Activated CD4-positive, alpha-beta T cell treated with anti-CD3 and anti-CD28 coated beads for 36 hours (primary cell): ENCODE data around the gene PDC. TPM values are rescaled to one million over a fixed set of nuclear protein-coding genes. Genes with fewer than 3 reads are reported as not detected.

Source experiments
- ATAC-seq: fragments of 200-7000 bp; cut with Tn5 transposase; one replicate; pipeline ENCODE4 v1.10.0; 2021; ENCODE audit warnings: mild to moderate bottlenecking, moderate library complexity
- CTCF ChIA-PET: fragments of 350-600 bp; sonication (Branson Sonifier 250); formaldehyde crosslinking; loops from one replicate; lab custom pipeline; 2021; ENCODE audit warnings: antibody characterized with exemption; lab: Charles Lee
- POLR2A ChIA-PET: fragments of 350-600 bp; sonication (Branson Sonifier 250); formaldehyde crosslinking; loops from one replicate; lab custom pipeline; 2021; ENCODE audit warnings: antibody characterized with exemption, inconsistent platforms; lab: Charles Lee
- DNase-seq: peaks from one replicate; pipeline ENCODE4 v3.0.0-alpha.2; 2020
- H3K27ac Mint-ChIP-seq: one replicate; pipeline ENCODE4 v1.8.0; 2021; ENCODE audit warnings: mixed read lengths
- H3K27me3 Mint-ChIP-seq: one replicate; pipeline ENCODE4 v1.8.0; 2021; ENCODE audit warnings: mixed read lengths
- H3K36me3 Mint-ChIP-seq: one replicate; pipeline ENCODE4 v1.8.0; 2021; ENCODE audit warnings: low read depth, mixed read lengths
- H3K4me1 Mint-ChIP-seq: one replicate; pipeline ENCODE4 v1.8.0; 2021; ENCODE audit warnings: mixed read lengths
- H3K4me3 Mint-ChIP-seq: one replicate; pipeline ENCODE4 v1.8.0; 2021; ENCODE audit warnings: mild to moderate bottlenecking, moderate library complexity, mixed read lengths
- H3K9me3 Mint-ChIP-seq: one replicate; pipeline ENCODE4 v1.8.0; 2021; ENCODE audit warnings: low read depth, mixed read lengths
- intact Hi-C, 2 experiments: fragments of 100-400 bp; cut with DNase I in 1 of 2; cut with micrococcal nuclease in 1 of 2; formaldehyde crosslinking; loops; one replicate each; pipeline versions ENCODE4 v1.14.2 to v1.15.1; 2022 to 2024; cut with DNase I, micrococcal nuclease
- total RNA-seq, 2 experiments: library from RNA; stranded (reverse); gene quantifications; one replicate each; pipeline ENCODE4 v1.2.3, GENCODE V29; 2021

PDC gene
- total RNA-seq, 2 experiments from 2014 or later: not detected

- ChIA-PET POLR2A (no interaction called here), CTCF (no interaction called here)
- no peak for DNase-seq
- intact Hi-C loops: no loop called here
- ATAC-seq: no peak
- peaks cover 3% of the 10 kb centered on the region for H3K4me1 Mint-ChIP-seq
- no peak overlapping the region for H3K4me3 Mint-ChIP-seq
- H3K27me3 Mint-ChIP-seq: no peaks in the 10 kb centered on the region
- no peak overlapping the region for H3K27ac Mint-ChIP-seq
- H3K36me3 Mint-ChIP-seq: no peaks in the 10 kb centered on the region
- H3K9me3 Mint-ChIP-seq: no peaks in the 10 kb centered on the region
Observed at GRCh38 chr1:186491336-186491735, 30.4 kb upstream of the PDC start.

GRCh38 chr1:186487163-186487562, 26.2 kb upstream of the PDC start:
- Mint-ChIP-seq H3K4me1 (no peaks in the 10 kb centered on the region), H3K27ac (no peak overlapping the region), H3K4me3 (no peak overlapping the region), H3K36me3 (no peaks in the 10 kb centered on the region), H3K27me3 (peaks cover 3% of the 10 kb centered on the region), H3K9me3 (no peaks in the 10 kb centered on the region)
- intact Hi-C loops: no loop called here
- no peak for ATAC-seq
- no peak for DNase-seq
- ChIA-PET CTCF (interaction anchor here (0.7 kb wide), 1 partner anchor 10 kb away, joined by 3 read pairs; no protein-coding TSS in a partner anchor), POLR2A (no interaction called here)

GRCh38 chr1:186486061-186486460, 25.1 kb upstream of the PDC start:
- no peaks in the 10 kb centered on the region for H3K9me3 Mint-ChIP-seq

GRCh38 chr1:186483561-186483960, 22.6 kb upstream of the PDC start:
- ChIA-PET CTCF (interaction anchor here (0.6 to 2.9 kb wide), 2 partner anchors 54 to 503 kb away, joined by 4 to 11 read pairs; no protein-coding TSS in a partner anchor), POLR2A (no interaction called here)
- intact Hi-C loops: loop anchor here (2.0 to 5.0 kb wide), 4 partner anchors 119 to 279 kb away; partner anchors contain the start of gene PTGS2 (in 1 of the 2)
- no peak for ATAC-seq
- peaks cover 3% of the 10 kb centered on the region for H3K27me3 Mint-ChIP-seq
- H3K36me3 Mint-ChIP-seq: no peaks in the 10 kb centered on the region
- H3K27ac Mint-ChIP-seq: no peak overlapping the region
- H3K4me3 Mint-ChIP-seq: no peak overlapping the region
- no peak for DNase-seq
- H3K9me3 Mint-ChIP-seq: no peaks in the 10 kb centered on the region
- H3K4me1 Mint-ChIP-seq: no peaks in the 10 kb centered on the region

More at GRCh38 chr1:186486061-186486460, 25.1 kb upstream of the PDC start:
- ChIA-PET POLR2A (no interaction called here), CTCF (interaction anchor here (1.4 to 2.9 kb wide), 2 partner anchors 10 to 500 kb away, joined by 4 to 11 read pairs; no protein-coding TSS in a partner anchor)
- DNase-seq: no peak
- H3K27ac Mint-ChIP-seq: no peak overlapping the region
- intact Hi-C loops: no loop called here
- no peaks in the 10 kb centered on the region for H3K36me3 Mint-ChIP-seq
- no peak overlapping the region for H3K4me3 Mint-ChIP-seq
- ATAC-seq: no peak
- peaks cover 3% of the 10 kb centered on the region for H3K27me3 Mint-ChIP-seq
- no peaks in the 10 kb centered on the region for H3K4me1 Mint-ChIP-seq

GRCh38 chr1:186482661-186483255, 21.8 kb upstream of the PDC start:
- intact Hi-C loops: loop anchor here (1.0 to 5.0 kb wide), 7 partner anchors 120 to 504 kb away; partner anchors contain the start of gene PTGS2 (in 1 of the 2)
- DNase-seq (peak; percentile 76), ATAC-seq (peak; percentile 58)
- H3K36me3 Mint-ChIP-seq: no peaks in the 10 kb centered on the region
- peaks cover 3% of the 10 kb centered on the region for H3K27me3 Mint-ChIP-seq
- H3K27ac Mint-ChIP-seq: no peak overlapping the region
- no peaks in the 10 kb centered on the region for H3K4me1 Mint-ChIP-seq
- no peak overlapping the region for H3K4me3 Mint-ChIP-seq
- ChIA-PET CTCF (interaction anchor here (0.7 to 1.3 kb wide), 10 partner anchors 13 to 559 kb away, joined by 3 to 7 read pairs (median 3); no protein-coding TSS in a partner anchor), POLR2A (no interaction called here)
- H3K9me3 Mint-ChIP-seq: no peaks in the 10 kb centered on the region

- no peaks in the 10 kb centered on the region for H3K36me3 Mint-ChIP-seq
- H3K27me3 Mint-ChIP-seq: peaks cover 3% of the 10 kb centered on the region
- no peak overlapping the region for H3K4me3 Mint-ChIP-seq
- CTCF ChIA-PET: interaction anchor here (0.6 kb wide), 1 partner anchor 961 kb away, joined by 3 read pairs; no protein-coding TSS in a partner anchor
- H3K27ac Mint-ChIP-seq: no peak overlapping the region
- no peaks in the 10 kb centered on the region for H3K9me3 Mint-ChIP-seq
- intact Hi-C loops: loop anchor here (5.0 kb wide), 3 partner anchors 121 to 281 kb away; partner anchors contain the start of gene PTGS2 (in 1 of the 2)
- DNase-seq: no peak
- H3K4me1 Mint-ChIP-seq: no peaks in the 10 kb centered on the region
- POLR2A ChIA-PET: no interaction called here
- ATAC-seq: no peak
Observed at GRCh38 chr1:186481303-186481888, 20.5 kb upstream of the PDC start.

- ATAC-seq (no peak), DNase-seq (no peak)
- Mint-ChIP-seq H3K9me3 (no peaks in the 10 kb centered on the region), H3K4me1 (no peaks in the 10 kb centered on the region), H3K27me3 (no peaks in the 10 kb centered on the region), H3K4me3 (no peak overlapping the region), H3K27ac (no peak overlapping the region), H3K36me3 (no peaks in the 10 kb centered on the region)
- intact Hi-C loops: no loop called here
- ChIA-PET CTCF (interaction anchor here (1.4 to 1.7 kb wide), 3 partner anchors 75 to 507 kb away, joined by 3 to 7 read pairs (median 3); no protein-coding TSS in a partner anchor), POLR2A (no interaction called here)
Observed at GRCh38 chr1:186479162-186479561, 18.2 kb upstream of the PDC start.

- no peak for ATAC-seq
- Mint-ChIP-seq H3K4me1 (no peaks in the 10 kb centered on the region), H3K36me3 (no peaks in the 10 kb centered on the region), H3K4me3 (no peak overlapping the region), H3K9me3 (no peaks in the 10 kb centered on the region), H3K27ac (no peak overlapping the region), H3K27me3 (no peaks in the 10 kb centered on the region)
- ChIA-PET POLR2A (no interaction called here), CTCF (interaction anchor here (0.9 to 1.6 kb wide), 3 partner anchors 9 to 72 kb away, joined by 3 to 4 read pairs (median 4); no protein-coding TSS in a partner anchor)
- no peak for DNase-seq
- intact Hi-C loops: no loop called here
Observed at GRCh38 chr1:186476264-186477040, 15.5 kb upstream of the PDC start.

GRCh38 chr1:186474208-186474607, 13.3 kb upstream of the PDC start:
- POLR2A ChIA-PET: no interaction called here
- intact Hi-C loops: no loop called here
- H3K27me3 Mint-ChIP-seq: no peaks in the 10 kb centered on the region
- H3K4me1 Mint-ChIP-seq: no peaks in the 10 kb centered on the region
- H3K4me3 Mint-ChIP-seq: no peak overlapping the region
- no peak overlapping the region for H3K27ac Mint-ChIP-seq
- DNase-seq (no peak), ATAC-seq (no peak)
- no peaks in the 10 kb centered on the region for H3K36me3 Mint-ChIP-seq
- CTCF ChIA-PET: no interaction called here
- H3K9me3 Mint-ChIP-seq: no peaks in the 10 kb centered on the region

- no peaks in the 10 kb centered on the region for H3K27me3 Mint-ChIP-seq
- DNase-seq (no peak), ATAC-seq (no peak)
- CTCF ChIA-PET: no interaction called here
- H3K4me1 Mint-ChIP-seq: no peaks in the 10 kb centered on the region
- intact Hi-C loops: no loop called here
- H3K9me3 Mint-ChIP-seq: no peaks in the 10 kb centered on the region
- H3K4me3 Mint-ChIP-seq: no peak overlapping the region
- H3K36me3 Mint-ChIP-seq: no peaks in the 10 kb centered on the region
- POLR2A ChIA-PET: no interaction called here
- no peak overlapping the region for H3K27ac Mint-ChIP-seq
Observed at GRCh38 chr1:186473047-186473446, 12.1 kb upstream of the PDC start.

GRCh38 chr1:186465946-186466345, 5.0 kb upstream of the PDC start:
- Mint-ChIP-seq H3K27ac (no peak overlapping the region), H3K9me3 (no peaks in the 10 kb centered on the region), H3K4me3 (no peak overlapping the region), H3K4me1 (no peaks in the 10 kb centered on the region), H3K27me3 (peaks cover 6% of the 10 kb centered on the region), H3K36me3 (no peaks in the 10 kb centered on the region)
- intact Hi-C loops: no loop called here
- POLR2A ChIA-PET: no interaction called here
- CTCF ChIA-PET: no interaction called here
- ATAC-seq (no peak), DNase-seq (no peak)
